IPS-15b (cell line): ENCODE measurements around the gene TUBB.
A peak's percentile ranks its signal among the peaks of the same experiment; 100 is the strongest.

Source experiments
- H3K27me3 ChIP-seq: one replicate; pipeline ENCODE4 v1.6.1; 2013; ENCODE audit warnings: low read length; ENCODE audit not compliant: control insufficient read depth, insufficient read depth
- H3K36me3 ChIP-seq: one replicate; pipeline ENCODE4 v1.6.1; 2013; ENCODE audit warnings: low read length; ENCODE audit not compliant: control insufficient read depth, insufficient read depth
- H3K4me1 ChIP-seq: one replicate; pipeline ENCODE4 v1.6.1; 2013; ENCODE audit warnings: mild to moderate bottlenecking, low read length; ENCODE audit not compliant: control insufficient read depth, insufficient read depth
- H3K4me3 ChIP-seq: one replicate; pipeline ENCODE4 v1.5.1; 2013; ENCODE audit warnings: low read depth, low read length
- H3K9ac ChIP-seq: one replicate; pipeline ENCODE4 v1.6.1; 2013; ENCODE audit warnings: low read depth, mild to moderate bottlenecking, low read length
- H3K9me3 ChIP-seq: one replicate; pipeline ENCODE4 v1.6.1; 2013; ENCODE audit warnings: mild to moderate bottlenecking, low read length; ENCODE audit not compliant: control insufficient read depth, insufficient read depth

Gene TUBB

DNA sequence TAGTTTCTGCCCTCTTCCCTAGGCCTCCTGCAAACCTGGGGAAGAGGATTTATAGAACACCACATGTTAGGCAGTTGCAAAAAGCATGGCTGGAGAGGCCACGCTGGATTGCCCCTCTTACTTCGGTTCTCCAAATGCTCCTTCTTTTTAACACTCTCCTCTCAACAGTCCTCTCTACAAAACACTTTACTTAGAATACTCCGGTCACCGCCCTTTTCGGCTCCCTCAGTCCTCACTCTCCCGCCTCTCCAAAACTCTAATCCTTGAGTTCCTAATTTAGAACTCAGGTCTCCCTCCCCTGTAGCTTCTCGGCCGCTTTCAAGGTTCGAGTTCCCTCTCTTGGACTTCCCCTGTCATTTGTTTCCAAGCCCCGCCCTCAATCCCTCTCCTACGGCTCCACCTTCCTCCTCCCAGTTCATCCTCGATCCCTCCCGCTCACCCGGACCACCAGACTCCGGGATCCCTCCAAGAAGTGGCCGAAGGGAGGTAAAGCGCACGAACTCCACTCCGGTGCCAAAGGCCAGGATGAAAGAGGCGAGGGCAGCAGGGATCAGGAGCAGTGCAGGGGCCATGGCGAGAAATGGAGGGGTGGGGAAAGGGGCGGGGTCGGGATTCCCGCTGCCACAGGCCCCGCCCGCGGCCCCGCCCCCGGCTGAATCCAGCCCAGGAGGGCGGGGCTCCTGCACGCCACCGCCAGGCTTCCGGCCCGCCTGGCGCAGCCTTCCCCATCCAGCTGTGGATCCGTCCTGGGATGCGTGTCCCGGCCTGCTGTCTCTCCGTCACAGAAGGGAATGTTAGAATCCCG lies 29.5 kb upstream of the TUBB start, which contains the start of gene NRM:
TSS of gene NRM (minus strand) at position 582 of the 805 bp plus-strand sequence. CDS start at position 572, 10 bp downstream.
- Histone ChIP-seq H3K36me3 (peaks cover 2% of the 10 kb centered on the region), H3K27me3 (no peaks in the 10 kb centered on the region), H3K4me3 (peak within 1 kb of the TSS; percentile 96), H3K9me3 (no peaks in the 10 kb centered on the region), H3K9ac (peak within 1 kb of the TSS; percentile 54), H3K4me1 (peaks cover 8% of the 10 kb centered on the region)

DNA sequence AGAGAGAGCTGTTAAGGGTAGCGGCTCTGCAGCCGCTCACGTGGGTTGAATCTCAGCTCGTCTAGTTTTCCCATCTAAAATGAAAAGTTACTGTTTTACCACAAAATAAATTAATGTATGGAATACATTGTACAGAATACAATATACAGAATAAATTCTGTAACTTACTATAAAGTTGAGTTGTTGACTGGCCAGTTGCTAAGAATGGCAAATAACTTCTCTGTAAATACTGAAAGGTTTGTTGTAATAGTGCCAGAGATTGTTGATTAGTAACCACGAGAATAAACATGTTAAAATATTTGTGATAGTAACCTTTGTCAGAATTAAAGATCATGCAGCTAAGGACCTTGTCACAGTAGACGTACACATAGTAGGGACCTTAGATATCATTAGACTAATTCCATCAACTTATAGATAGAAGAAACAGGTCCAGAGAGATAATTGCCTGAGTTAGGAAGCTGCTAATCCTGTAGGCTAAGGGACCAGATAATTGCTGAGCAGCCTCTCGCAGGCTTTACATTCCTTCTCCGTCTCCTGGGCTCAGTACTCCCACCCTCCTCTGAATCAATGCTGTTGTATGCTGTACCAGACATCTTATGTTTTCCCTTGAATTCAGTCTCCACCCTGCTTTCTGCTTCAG lies 28.8 kb upstream of the TUBB start:
- Histone ChIP-seq H3K27me3 (no peaks in the 10 kb centered on the region), H3K36me3 (peaks cover 2% of the 10 kb centered on the region), H3K9me3 (no peaks in the 10 kb centered on the region), H3K4me1 (peaks cover 8% of the 10 kb centered on the region), H3K9ac (no peak overlapping the region), H3K4me3 (peak overlapping the region; percentile 96)

DNA sequence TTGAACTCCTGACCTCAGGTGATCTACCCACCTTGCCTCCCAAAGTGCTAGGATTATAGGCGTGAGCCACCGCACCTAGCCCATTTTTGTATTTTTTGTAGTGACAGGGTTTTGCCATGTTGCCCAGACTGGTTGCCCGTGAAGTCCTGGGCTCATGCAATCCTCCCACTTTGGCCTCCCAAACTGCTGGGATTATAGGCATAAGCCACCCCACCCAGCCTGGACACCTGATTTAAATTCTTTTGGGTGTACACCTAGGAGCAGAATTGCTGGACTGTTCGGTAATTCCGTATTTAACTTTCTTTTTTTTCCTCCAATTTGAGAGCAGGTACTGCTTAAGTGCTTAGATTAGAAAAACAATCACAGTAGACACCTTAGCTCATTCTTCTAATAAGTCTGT lies 23.7 kb upstream of the TUBB start:
- Histone ChIP-seq H3K36me3 (no peaks in the 10 kb centered on the region), H3K4me3 (no peak overlapping the region), H3K4me1 (no peaks in the 10 kb centered on the region), H3K9me3 (no peaks in the 10 kb centered on the region), H3K9ac (no peak overlapping the region), H3K27me3 (no peaks in the 10 kb centered on the region)

DNA sequence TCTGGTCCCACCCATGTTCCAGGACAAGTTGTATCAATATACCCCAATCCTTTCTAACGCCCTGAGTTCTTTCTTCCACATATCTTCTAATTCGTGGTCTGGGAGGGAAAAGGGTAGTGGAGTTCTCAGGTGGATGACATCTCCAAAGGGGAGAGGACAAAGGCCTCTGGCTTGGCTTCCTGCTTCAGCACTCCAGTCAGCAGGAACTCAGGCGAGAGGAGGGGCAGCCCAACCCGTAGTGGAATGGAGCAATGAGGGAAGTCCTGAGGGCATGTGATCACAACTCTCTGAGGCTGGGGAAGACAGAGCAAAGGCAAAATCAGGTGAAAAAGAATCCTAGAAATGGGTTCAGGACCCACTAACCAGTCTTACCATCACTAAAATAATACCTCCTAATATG lies 19.8 kb upstream of the TUBB start:
- no peaks in the 10 kb centered on the region for H3K4me1 ChIP-seq
- H3K4me3 ChIP-seq, result no peak overlapping the region

DNA sequence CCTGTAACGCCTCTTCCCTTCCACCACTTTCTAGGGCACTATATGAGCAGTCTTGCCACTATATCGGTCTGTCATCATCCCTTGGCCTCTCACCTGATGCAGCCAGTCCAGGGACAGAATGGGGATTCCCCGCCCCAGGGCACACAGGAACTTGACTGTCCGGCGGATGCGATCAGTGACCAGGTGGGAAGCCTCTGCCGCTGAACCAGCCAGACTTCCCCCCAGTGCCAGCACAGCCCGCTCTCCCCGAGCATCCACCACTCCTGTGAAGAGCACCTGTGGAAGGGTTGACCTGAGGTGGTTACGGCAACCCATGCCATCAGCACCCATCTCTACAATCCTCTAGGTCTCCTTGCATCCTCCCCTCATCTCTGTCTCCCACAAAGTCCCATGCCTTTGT lies 17.1 kb upstream of the TUBB start:
- Histone ChIP-seq H3K27me3 (no peaks in the 10 kb centered on the region), H3K4me1 (no peaks in the 10 kb centered on the region), H3K9ac (no peak overlapping the region), H3K36me3 (peaks cover 16% of the 10 kb centered on the region), H3K9me3 (no peaks in the 10 kb centered on the region), H3K4me3 (no peak overlapping the region)

More for the DNA sequence above, 19.8 kb upstream of the TUBB start:
- Histone ChIP-seq H3K9ac (no peak overlapping the region), H3K27me3 (no peaks in the 10 kb centered on the region), H3K9me3 (no peaks in the 10 kb centered on the region), H3K36me3 (peaks cover 9% of the 10 kb centered on the region)

DNA sequence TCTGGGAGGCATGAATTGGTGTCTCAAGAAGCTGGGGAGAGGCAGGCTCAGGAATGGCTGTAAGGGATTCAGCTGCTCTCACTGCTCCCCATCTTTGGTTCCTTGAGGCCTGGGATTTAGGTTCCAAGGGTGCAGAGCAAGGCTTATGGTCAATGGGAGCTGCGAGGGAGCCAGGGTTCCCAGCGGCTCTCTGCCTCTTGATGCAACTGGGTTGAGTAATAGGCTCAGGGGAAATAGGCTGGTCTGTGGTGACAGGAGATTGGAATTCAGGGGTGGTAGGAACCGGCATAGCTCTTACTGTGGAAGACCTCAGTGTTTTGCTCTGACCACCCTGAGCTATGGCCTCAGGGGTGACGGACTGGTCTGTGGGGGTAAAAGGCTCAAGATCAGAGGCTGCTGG lies 16.3 kb upstream of the TUBB start:
- H3K4me3 ChIP-seq, result no peak overlapping the region
- H3K9me3 ChIP-seq, result no peaks in the 10 kb centered on the region
- H3K36me3 ChIP-seq, result peaks cover 16% of the 10 kb centered on the region
- H3K4me1 ChIP-seq, result no peaks in the 10 kb centered on the region
- no peak overlapping the region for H3K9ac ChIP-seq
- H3K27me3 ChIP-seq, result no peaks in the 10 kb centered on the region

DNA sequence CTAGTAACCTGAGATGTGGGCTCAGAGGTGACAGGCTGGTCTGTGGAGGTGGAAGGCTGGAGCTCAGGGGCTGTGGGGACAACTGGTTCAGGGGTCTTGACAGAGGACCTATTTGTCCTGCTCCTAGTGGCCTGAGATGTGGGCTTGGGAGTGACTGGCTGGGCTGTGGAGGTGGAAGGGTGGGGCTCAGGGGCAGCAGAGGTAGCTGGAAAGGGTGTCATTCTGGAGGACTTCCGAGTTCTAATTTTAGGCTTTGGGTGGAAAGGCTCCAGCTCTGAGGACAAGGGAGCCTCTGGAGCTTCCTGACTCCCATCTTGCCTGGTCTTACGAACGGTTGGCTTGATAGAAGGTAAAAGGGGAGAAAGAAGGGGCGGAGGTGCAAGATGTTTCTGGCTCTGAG lies 14.5 kb upstream of the TUBB start:
- peaks cover 22% of the 10 kb centered on the region for H3K36me3 ChIP-seq
- H3K27me3 ChIP-seq, result no peaks in the 10 kb centered on the region
- H3K9ac ChIP-seq, result no peak overlapping the region
- no peaks in the 10 kb centered on the region for H3K4me1 ChIP-seq
- no peaks in the 10 kb centered on the region for H3K9me3 ChIP-seq
- no peak overlapping the region for H3K4me3 ChIP-seq

DNA sequence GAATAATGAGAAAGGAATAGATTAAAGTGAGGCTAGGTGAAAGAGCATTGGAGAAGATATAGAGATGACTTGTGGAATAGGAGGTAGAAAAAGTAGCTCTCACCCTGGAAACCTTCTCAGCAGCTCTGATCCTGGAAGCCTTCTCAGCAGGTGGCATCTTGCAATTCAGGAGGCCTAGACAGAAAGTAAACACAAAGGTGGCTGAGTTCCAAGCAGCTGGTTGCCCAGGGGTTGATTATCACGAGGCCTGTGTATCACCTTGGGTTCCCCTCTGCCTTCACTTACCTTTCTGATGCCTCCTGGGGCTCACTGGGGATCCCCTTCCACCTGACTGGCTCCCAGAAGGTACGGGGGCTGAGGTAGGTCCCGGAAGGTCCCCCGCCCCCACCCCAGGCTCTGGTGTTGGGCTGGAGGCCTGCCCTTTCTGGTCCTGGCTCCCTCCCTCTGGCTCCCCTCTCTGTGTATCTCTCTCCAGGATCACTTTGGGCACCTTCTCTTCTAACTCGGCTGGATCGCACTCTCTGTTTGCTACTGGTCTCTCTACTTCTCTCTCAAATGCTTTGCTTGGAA lies 12.8 kb upstream of the TUBB start:
- no peaks in the 10 kb centered on the region for H3K4me1 ChIP-seq
- peaks cover 33% of the 10 kb centered on the region for H3K36me3 ChIP-seq
- H3K27me3 ChIP-seq, result no peaks in the 10 kb centered on the region
- no peak overlapping the region for H3K9ac ChIP-seq
- H3K9me3 ChIP-seq, result no peaks in the 10 kb centered on the region
- H3K4me3 ChIP-seq, result no peak overlapping the region

DNA sequence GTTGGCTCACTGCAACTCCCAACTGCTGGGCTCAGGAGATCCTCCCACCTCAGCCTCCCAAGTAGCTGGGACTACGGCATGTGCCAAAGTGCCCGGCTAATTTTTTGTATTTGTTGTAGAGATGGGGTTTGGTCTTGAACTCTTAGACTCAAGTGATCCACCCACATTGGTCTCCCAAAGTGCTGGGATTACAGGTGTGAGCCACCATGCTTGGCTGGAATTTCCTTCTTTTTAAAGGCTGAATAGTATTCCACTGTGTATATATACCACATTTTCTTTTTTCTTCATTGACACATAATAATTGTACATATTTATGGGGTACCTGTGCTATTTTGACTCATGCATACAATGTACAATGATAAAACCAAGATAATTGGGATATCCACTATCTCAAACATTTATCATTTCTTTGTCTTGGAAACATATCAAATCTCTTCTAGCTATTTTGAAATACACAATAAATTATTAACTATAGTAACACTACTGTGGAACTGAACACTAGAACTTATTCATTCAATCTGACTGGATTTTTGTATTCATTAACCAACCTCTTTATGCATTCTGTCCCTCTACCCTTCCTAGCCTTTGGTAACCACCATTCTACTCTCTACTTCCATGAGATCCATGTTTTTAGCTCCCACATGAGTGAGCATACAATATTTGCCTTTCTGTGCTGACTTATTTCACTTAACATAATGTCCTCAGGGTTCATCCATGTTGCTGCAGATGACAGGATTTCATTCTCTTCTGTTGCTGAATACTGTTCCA lies 10.9 kb upstream of the TUBB start:
- H3K4me1 ChIP-seq, result no peaks in the 10 kb centered on the region
- H3K27me3 ChIP-seq, result no peaks in the 10 kb centered on the region
- H3K9me3 ChIP-seq, result no peaks in the 10 kb centered on the region
- H3K9ac ChIP-seq, result no peak overlapping the region
- H3K36me3 ChIP-seq, result peaks cover 42% of the 10 kb centered on the region
- no peak overlapping the region for H3K4me3 ChIP-seq

DNA sequence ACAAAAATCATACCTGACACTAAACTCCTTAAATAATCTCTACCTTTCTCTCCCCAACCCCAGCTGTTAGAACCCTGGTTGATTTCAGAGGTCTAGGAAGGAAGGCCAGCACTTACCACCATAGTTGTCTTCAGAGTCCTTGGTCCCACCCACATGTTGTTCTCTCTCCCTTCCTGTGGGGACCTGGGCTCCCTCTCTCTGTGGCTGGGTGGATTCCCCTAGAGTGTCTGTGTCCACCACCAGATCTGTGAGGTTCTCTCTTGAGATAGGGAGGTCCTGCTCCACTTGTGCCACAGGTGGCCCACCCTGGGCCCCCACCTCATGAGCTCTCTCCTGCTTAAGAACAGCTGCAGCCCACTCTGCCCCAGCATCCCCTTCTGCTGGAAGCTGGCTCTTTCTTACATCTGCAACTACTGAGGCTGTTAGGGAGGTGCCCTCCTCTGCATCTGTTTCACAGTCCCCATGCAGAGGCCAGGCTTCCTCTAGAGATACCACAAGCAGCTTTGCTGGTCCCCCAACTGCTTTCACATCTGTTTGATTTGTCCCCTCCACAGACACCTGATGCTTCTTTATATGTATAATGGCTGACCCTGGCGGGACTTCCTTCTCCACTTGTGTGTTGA lies 8.3 kb upstream of the TUBB start:
- Histone ChIP-seq H3K4me3 (no peak overlapping the region), H3K27me3 (no peaks in the 10 kb centered on the region), H3K9ac (no peak overlapping the region), H3K9me3 (no peaks in the 10 kb centered on the region), H3K4me1 (no peaks in the 10 kb centered on the region), H3K36me3 (peaks cover 42% of the 10 kb centered on the region)

DNA sequence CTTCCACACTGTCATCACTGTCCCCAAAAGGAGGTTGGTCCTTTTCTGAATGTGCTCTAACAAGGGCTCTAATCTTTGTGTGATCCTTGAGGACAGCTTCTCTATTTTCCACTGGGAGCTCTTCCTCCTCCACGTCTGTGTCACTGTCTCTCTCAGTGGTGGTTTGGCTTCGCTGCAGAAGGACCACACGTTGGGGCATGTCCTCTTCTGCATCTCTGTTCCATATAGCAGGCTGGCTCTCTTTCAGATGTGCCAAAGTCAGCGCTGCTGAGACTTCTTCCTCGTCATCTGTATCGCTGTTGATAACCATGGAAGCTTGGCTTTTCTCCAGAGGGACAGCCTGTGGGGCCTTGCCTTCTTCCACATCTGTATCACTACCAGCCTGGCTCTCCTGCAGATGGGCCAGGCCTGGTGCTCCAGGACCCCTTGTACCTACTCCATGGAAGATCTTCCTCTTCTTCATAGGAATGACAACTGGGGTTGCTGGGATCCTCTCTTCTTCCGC lies 7.7 kb upstream of the TUBB start:
- Histone ChIP-seq H3K9me3 (no peaks in the 10 kb centered on the region), H3K4me3 (no peak overlapping the region), H3K27me3 (no peaks in the 10 kb centered on the region), H3K4me1 (no peaks in the 10 kb centered on the region), H3K36me3 (peaks cover 36% of the 10 kb centered on the region), H3K9ac (no peak overlapping the region)
